GM19468 (cell line): ENCODE data around the gene SOD3.
A peak's percentile ranks its signal among the peaks of the same experiment; 100 is the strongest.

ENCODE experiments used
- ATAC-seq: cut with Tn5 transposase; IDR thresholded peaks from one replicate; pipeline ENCODE4 v1.9.1; 2021; ENCODE audit warnings: mild to moderate bottlenecking, moderate library complexity, moderate number of reproducible peaks; ENCODE audit not compliant: unreplicated experiment; ENCODE audit errors: extremely low read depth

The SOD3 gene

GRCh38 chr4:24794916-24795665 is at the start of gene SOD3:
TSS of gene SOD3 (plus strand) at chr4:24795573. CDS start at chr4:24799522, 3,949 bp downstream.
- no peak for ATAC-seq

DNA sequence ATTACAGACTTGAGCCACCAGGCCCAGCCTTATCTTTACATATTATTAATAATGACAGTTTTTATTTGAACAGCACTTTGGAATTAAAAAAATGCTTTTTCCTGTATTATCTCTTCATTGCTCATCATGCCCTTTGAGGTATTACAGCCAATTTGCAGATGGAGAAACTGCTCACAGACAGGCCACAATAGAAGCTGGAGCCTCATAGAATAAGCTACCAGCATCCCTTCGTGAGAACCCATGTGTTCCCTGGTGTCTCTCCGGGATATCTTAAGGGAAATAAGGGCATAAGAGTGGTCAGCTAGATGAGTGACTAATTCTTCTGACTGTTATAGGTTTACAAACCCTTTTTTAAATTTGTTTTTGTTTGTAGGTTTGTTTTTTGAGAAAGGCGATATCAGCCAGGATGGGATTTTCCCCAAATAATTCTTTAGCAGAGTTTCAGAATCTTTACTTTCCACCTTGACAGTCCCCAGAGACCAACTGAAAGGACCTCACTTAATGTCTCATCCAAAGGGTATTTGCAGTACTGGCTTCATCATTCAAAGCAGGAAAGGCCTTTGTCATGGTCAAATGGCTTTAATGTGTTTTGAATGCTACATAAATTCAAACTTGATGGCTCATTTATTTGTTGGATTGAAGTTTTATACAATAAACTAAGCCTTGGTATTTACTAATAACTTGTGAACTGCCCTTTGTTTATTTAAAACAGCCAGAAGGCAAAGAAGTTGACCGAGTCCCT is 48.0 kb upstream of the SOD3 start:
- no peak for ATAC-seq

GRCh38 chr4:24748023-24748422 is 47.4 kb upstream of the SOD3 start:
- no peak for ATAC-seq

GRCh38 chr4:24748758-24749350 is 46.5 kb upstream of the SOD3 start:
- no peak for ATAC-seq

GRCh38 chr4:24750106-24750505 is 45.3 kb upstream of the SOD3 start:
- ATAC-seq: no peak

DNA sequence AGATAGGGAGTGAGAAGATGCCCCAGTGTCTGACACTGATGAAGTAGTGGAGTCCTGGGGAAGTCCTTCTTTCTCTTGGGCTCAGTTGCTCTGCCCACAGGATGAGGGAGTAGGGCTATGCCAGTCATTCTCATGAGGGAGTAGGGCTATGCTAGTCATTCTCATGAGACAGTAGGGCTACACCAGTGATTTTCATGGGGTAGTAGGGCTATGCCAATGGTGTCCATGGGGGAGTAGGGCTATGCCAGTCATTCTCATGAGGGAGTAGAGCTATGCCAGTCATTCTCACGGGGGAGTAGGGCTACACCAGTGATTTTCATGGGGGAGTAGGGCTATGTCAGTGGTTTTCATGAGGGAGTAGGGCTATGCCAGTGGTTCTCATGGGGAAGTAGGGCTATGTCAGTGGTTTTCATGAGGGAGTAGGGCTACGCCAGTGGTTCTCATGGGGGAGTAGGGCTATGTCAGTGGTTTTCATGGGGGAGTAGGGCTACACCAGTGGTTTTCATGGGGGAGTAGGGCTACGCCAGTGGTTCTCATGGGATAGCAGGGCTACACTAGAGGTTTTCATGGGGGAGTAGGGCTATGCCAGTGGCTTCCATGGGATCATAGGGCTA is 43.3 kb upstream of the SOD3 start:
- ATAC-seq: no peak

DNA sequence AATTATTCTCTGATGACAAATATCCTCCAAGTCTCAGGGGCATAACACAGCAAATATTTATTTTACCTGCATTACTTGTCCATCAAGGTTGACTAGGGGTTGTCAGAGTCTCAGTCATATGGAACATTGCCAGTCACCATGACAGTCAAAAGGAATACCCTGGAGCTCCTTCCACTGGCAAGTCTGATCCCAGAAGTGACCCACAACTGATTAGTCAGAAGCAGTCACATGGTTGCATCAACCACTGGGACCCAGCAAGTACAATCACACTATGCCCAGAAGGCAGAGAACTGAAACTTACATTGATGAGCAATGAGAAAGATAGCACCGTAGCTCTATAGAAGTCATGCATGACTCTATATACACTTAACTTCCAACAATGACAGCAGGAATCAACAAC is 41.9 kb upstream of the SOD3 start:
- ATAC-seq: no peak

DNA sequence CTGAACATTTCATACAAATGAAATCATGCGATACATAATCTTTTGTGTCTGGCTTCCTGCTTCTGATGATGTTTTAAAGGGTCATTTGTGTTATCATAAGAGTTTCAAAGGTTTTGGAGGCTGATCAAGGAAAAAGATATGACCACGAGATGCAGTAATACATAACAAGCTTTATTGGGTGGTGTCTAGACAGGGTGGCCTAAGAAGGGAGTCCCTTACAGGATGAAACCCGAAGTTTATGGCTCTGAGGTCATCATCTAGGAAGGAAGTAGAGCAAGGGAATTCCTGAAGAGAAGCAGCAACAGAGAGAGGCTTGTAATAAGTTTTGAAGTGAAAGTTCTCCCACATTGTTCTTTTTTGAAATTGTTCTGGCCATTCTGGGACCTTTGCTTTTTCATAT is 40.8 kb upstream of the SOD3 start:
- ATAC-seq: no peak

- ATAC-seq: no peak
Measured at GRCh38 chr4:24763631-24764297, 31.6 kb upstream of the SOD3 start.

- ATAC-seq: no peak
Measured at GRCh38 chr4:24764345-24764744, 31.0 kb upstream of the SOD3 start.

DNA sequence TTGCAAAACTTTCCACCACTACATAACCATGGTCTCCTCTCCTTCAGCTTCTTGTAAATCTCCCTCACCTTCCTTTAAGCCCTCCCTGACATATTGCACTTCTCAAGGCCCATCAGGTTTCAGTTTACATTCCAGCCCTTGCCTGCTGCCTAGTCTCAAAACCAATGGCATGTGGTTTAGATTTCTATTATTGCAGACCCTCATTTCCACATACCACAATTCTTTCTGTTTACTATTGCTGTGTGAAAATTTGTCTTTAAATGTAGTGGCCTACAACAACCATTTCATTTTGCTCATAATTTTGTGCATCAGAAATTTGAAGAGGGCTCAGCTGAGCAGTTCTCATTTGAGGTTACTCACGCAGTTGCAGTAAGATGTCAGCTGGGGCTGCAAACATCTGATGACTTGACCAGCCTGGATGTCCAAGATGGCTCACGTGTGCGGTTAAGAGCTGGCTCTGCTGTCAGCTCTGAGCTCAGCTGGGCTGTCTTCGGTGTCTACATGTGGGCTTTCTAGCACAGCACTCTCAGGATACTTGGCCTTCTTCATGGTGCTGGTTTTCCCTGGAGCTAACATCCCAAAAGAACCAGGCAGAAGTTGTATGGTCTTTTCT is 29.9 kb upstream of the SOD3 start:
- ATAC-seq: no peak

DNA sequence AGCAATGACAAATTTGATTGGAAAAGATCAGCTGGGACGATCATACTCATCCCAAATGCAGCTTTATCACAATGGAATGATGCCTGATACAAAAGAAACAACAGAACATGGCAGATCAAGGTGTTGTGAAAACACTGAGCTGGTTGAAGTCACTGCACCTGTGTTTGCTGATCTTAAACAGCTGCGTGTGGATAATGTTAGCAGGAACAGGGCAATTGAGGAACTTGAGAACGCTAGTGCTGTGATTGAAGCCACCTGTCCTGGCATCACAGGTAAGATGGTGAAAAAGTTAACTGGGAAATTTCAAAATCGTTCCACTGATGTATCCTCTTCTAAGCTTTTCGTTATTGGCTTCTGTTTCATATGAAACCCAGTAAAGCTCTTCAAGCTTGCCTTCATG is 27.4 kb upstream of the SOD3 start:
- no peak for ATAC-seq

DNA sequence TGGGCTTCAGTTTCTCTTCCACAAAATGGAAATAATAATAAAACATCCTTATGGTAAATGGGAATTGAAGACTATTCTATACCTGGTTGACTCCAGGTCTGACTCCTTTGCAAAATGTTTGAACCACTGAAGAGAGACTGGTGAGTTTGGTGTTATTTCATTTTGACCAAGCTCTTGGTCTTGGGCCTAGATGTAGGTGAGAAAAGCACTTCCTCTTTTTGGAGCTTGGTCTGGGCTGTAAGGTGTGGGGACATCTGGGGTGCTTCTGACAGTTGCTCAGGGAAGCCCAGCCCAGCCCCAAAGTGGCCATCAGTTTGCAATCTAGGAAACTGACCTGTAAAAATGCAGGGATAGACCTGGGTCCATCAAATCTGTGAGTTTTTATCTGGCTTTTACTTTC is 26.8 kb upstream of the SOD3 start:
- peak; percentile 55 for ATAC-seq

GRCh38 chr4:24769571-24769970 is 25.8 kb upstream of the SOD3 start:
- no peak for ATAC-seq

GRCh38 chr4:24770032-24770584 is 25.3 kb upstream of the SOD3 start:
- peak; percentile 63 for ATAC-seq

GRCh38 chr4:24770667-24771066 is 24.7 kb upstream of the SOD3 start:
- no peak for ATAC-seq

DNA sequence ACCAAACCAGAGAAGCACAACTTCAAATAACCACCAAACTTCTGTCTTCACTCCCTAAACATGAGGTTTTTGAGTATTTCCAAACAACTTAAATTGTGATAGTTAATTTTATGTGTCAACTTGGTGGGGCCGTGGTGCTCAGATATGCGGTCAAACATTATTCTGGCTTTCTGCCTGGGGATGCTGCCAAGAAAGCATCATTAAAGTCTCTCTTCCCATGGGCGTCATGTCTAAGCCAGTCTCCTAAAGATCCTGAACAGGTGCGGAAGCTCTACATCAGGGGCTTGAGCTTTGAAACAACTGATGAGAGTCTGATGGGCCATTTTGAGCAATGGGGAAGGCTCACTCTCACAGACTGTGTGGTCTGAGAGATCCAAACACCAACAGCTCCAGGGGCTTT is 24.1 kb upstream of the SOD3 start:
- ATAC-seq: no peak

- no peak for ATAC-seq
Measured at GRCh38 chr4:24772061-24772705, 23.2 kb upstream of the SOD3 start.

GRCh38 chr4:24772952-24773351 is 22.4 kb upstream of the SOD3 start:
- ATAC-seq: no peak
